WERI-Rb-1 (cell line): ENCODE measurements around the gene MRPL22.
"Not testable (repeated sequence)": the region's sequence is repeated elsewhere in the genome, so short reads cannot be mapped to it uniquely, and the experiment has no call there.

ENCODE experiments used
- DNase-seq: peaks from one replicate; pipeline ENCODE4 v3.0.0-alpha.2; 2020
- H3K27ac ChIP-seq: fragments of 250-450 bp; sonication (Bioruptor Pico); 2 replicates; pipeline ENCODE4 v1.5.1; 2020; ENCODE audit warnings: mild to moderate bottlenecking, moderate library complexity
- H3K27me3 ChIP-seq: fragments of 250-450 bp; sonication (Bioruptor Pico); 2 replicates; pipeline ENCODE4 v1.5.1; 2021; ENCODE audit warnings: mild to moderate bottlenecking, low read depth, moderate library complexity; ENCODE audit not compliant: insufficient read depth, severe bottlenecking
- H3K36me3 ChIP-seq: fragments of 250-450 bp; sonication (Bioruptor Pico); 2 replicates; pipeline ENCODE4 v1.5.1; 2020; ENCODE audit warnings: mild to moderate bottlenecking, moderate library complexity
- H3K4me3 ChIP-seq: 2 replicates; pipeline ENCODE4 v1.5.1; 2011; ENCODE audit warnings: low read depth, mild to moderate bottlenecking, control low read depth, low read length
- H3K9me3 ChIP-seq: fragments of 250-450 bp; sonication (Bioruptor Pico); 2 replicates; pipeline ENCODE4 v1.5.1; 2021; ENCODE audit warnings: mild to moderate bottlenecking, moderate library complexity; ENCODE audit not compliant: severe bottlenecking
- CTCF ChIP-seq: IDR thresholded peaks from 2 replicates; pipeline ENCODE4 v1.5.1; 2011; ENCODE audit warnings: low read depth, mild to moderate bottlenecking, control low read depth, inconsistent platforms, low read length

The MRPL22 gene

GRCh38 chr5:154898210-154898609, 42.7 kb upstream of the MRPL22 start:
- Histone ChIP-seq H3K27me3 (no peaks in the 10 kb centered on the region), H3K27ac (no peak overlapping the region), H3K4me3 (no peak overlapping the region), H3K36me3 (peaks cover 83% of the 10 kb centered on the region), H3K9me3 (no peaks in the 10 kb centered on the region)
- TF ChIP-seq CTCF = no peak
- no peak for DNase-seq

- TF ChIP-seq CTCF = no peak
- H3K4me3 ChIP-seq = no peak overlapping the region
- peaks cover 83% of the 10 kb centered on the region for H3K36me3 ChIP-seq
- H3K9me3 ChIP-seq = no peaks in the 10 kb centered on the region
- no peak overlapping the region for H3K27ac ChIP-seq
- DNase-seq = no peak
- H3K27me3 ChIP-seq = no peaks in the 10 kb centered on the region
These were observed 41.6 kb upstream of the MRPL22 start for GRCh38 chr5:154899151-154899816.

GRCh38 chr5:154900066-154900465, 40.8 kb upstream of the MRPL22 start:
- peaks cover 88% of the 10 kb centered on the region for H3K36me3 ChIP-seq
- TF ChIP-seq CTCF = no peak

GRCh38 chr5:154901276-154901675, 39.6 kb upstream of the MRPL22 start:
- Histone ChIP-seq H3K9me3 (no peaks in the 10 kb centered on the region), H3K27me3 (no peaks in the 10 kb centered on the region), H3K27ac (no peak overlapping the region), H3K36me3 (peaks cover 80% of the 10 kb centered on the region), H3K4me3 (no peak overlapping the region)
- TF ChIP-seq CTCF = no peak
- no peak for DNase-seq

More at GRCh38 chr5:154900066-154900465, 40.8 kb upstream of the MRPL22 start:
- H3K9me3 ChIP-seq = no peaks in the 10 kb centered on the region
- H3K27me3 ChIP-seq = no peaks in the 10 kb centered on the region
- no peak overlapping the region for H3K27ac ChIP-seq
- no peak for DNase-seq
- no peak overlapping the region for H3K4me3 ChIP-seq

- H3K9me3 ChIP-seq = no peaks in the 10 kb centered on the region
- no peaks in the 10 kb centered on the region for H3K27me3 ChIP-seq
- H3K4me3 ChIP-seq = no peak overlapping the region
- no peak for DNase-seq
- no peak overlapping the region for H3K27ac ChIP-seq
- peaks cover 75% of the 10 kb centered on the region for H3K36me3 ChIP-seq
- TF ChIP-seq CTCF = no peak
These were observed 39.0 kb upstream of the MRPL22 start for GRCh38 chr5:154901913-154902312.

- not testable (repeated sequence) for H3K4me3 ChIP-seq, H3K27me3 ChIP-seq, H3K9me3 ChIP-seq, DNase-seq, H3K27ac ChIP-seq
- peaks cover 68% of the 10 kb centered on the region for H3K36me3 ChIP-seq
These were observed 35.3 kb upstream of the MRPL22 start for GRCh38 chr5:154905601-154906000.
